HG02943 (cell line): ENCODE data around the gene RIPPLY3.

ENCODE experiments used
- ATAC-seq: cut with Tn5 transposase; IDR thresholded peaks from one replicate; pipeline ENCODE4 v1.9.1; 2021; ENCODE audit warnings: mild to moderate bottlenecking, low read depth, moderate library complexity; ENCODE audit not compliant: unreplicated experiment

The RIPPLY3 gene

DNA sequence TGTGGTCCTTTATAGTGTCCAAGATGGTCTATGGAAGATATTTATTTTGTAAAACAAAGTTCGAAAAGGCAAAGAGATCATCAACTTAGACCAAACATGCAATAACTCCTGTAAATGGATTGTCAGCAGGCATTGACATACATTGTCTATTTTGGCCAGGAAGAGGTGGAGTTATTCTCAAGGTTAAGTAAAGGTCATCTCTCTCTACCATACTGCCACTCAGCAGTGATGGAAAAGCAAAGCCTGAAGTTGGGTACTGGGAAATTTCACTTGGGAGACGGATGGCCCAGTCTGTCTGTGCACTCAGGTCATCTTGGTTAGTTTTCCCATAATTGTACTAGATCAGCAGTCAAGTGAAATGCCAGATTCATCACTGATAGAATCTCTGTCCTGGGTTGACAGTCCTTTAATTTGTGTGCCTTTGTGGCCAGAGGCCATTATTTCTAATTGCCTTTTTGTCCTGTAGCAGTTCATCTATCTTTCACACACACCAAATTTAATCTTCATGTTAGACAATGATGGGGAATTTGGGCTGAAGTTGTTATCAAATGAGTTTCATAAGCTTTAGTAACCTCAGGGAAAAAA, 48.9 kb downstream of the RIPPLY3 start:
- no peak for ATAC-seq

- no peak for ATAC-seq
Observed at GRCh38 chr21:37057614-37058013, 51.1 kb downstream of the RIPPLY3 start.

DNA sequence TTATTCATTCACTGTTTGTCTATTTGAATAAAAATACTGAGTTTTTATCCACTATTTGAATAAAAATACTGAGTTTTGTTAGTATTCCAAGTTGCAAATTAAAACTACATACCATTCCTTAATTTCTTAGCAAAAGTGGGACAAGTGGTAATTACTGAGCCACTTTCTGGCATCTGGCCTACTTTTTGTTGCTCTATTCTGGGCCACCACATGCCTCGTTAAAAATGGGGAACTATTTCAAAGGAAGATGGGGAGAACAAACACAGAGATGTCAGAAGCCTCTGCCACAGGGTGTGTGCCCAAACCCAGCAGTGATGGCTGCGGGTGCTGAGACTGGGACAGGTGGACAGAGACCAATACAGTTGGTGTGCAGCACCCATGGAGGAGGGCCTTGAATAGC, 51.8 kb downstream of the RIPPLY3 start:
- no peak for ATAC-seq

DNA sequence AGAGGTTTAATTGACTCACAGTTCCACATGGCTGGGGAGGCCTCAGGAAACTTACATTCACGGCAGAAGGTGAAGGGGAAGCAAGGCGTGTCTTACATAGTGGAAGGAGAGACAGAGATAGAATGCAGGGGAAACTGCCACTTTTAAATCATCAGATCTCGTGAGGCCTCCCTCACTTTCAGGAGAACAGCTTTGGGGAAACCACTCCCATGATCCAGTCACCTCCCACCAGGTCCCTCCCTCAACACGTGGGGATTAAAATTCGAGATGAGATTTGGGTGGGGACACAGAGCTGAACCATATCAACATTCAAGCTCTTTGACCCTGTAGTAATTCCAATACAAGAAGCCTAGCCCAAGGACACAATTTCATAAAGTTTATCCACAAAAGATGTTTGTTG, 52.7 kb downstream of the RIPPLY3 start:
- ATAC-seq, result no peak

DNA sequence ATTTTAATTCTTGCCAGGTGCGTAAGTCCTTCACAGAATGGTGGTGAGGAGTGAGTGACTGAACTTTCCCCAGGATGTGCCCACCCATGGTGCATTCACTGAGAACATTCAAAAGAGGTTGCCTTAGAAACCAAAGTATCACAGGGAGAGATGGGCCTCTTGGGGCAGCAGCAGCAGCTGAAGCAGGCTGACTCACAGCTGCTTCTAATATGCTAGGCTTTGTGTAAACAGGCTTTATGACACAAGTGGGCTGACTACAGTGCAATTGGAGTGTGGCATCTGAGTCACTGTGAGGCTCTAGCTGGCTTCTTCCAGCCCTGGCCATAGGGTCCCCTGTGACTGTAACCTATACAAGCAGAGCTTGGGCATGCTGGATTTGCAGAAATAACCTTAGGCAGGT, 53.8 kb downstream of the RIPPLY3 start:
- ATAC-seq, result no peak

GRCh38 chr21:37061926-37062592, 55.6 kb downstream of the RIPPLY3 start:
- no peak for ATAC-seq

- ATAC-seq, result no peak
Observed at GRCh38 chr21:37062593-37062935, 56.1 kb downstream of the RIPPLY3 start.

- ATAC-seq, result no peak
Observed at GRCh38 chr21:37063433-37063832, 56.9 kb downstream of the RIPPLY3 start.

DNA sequence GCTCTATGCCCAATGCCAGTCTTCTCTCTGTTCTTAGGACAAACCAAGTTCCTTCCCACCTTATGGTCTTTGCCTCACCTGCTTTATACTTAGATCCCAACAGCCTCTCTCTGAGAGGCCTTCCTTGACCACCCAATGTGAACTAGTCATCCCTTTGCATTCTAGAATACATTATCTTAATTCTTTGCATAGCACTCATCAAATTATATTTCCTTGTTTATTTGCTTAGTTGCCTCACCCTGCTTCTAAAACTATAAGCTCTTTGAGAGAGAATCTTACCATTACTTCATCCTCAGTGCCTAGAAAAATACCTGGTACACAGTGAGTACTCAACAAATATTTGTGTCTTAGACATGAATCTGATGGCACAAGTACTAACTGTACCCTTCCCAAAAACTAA, 58.3 kb downstream of the RIPPLY3 start:
- ATAC-seq, result no peak

DNA sequence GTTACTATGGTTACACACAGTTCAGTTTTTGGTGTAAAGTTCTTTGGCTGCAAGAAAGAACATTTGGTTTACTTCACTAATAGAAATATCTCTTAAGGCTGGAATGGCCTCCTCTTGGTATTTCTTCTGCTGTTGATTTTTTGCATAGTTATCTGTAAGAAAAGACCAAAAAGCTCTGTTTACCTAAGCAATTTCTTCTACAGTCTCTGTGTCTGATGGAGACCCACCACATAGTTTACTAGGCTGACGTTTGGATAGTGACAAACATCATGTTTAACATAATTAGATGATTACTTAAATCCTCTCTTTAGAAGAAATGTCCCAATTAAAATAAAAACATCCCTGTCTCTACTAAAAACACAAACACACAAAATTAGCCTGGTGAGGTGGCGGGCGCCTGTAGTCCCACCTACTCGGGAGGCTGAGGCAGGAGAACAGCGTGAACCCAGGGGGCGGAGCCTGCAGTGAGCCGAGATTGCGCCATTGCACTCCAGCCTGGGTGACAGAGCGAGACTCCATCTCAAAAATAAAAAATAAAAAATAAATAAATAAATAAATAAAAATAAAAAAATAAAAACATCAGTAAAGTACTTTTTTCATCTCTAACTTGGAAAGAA, 59.2 kb downstream of the RIPPLY3 start:
- no peak for ATAC-seq
